Activated CD8-positive, alpha-beta memory T cell treated with anti-CD3 and anti-CD28 coated beads, Interleukin-2, amount 50 U/mL, for 4 hours (primary cell): Measurements from ENCODE around the gene MYL12A.
"Not testable (repeated sequence)": the region's sequence is repeated elsewhere in the genome, so short reads cannot be mapped to it uniquely, and the experiment has no call there.

Experiments
- DNase-seq: peaks from one replicate; pipeline ENCODE4 v3.0.0-alpha.2; 2020

Gene MYL12A

DNA sequence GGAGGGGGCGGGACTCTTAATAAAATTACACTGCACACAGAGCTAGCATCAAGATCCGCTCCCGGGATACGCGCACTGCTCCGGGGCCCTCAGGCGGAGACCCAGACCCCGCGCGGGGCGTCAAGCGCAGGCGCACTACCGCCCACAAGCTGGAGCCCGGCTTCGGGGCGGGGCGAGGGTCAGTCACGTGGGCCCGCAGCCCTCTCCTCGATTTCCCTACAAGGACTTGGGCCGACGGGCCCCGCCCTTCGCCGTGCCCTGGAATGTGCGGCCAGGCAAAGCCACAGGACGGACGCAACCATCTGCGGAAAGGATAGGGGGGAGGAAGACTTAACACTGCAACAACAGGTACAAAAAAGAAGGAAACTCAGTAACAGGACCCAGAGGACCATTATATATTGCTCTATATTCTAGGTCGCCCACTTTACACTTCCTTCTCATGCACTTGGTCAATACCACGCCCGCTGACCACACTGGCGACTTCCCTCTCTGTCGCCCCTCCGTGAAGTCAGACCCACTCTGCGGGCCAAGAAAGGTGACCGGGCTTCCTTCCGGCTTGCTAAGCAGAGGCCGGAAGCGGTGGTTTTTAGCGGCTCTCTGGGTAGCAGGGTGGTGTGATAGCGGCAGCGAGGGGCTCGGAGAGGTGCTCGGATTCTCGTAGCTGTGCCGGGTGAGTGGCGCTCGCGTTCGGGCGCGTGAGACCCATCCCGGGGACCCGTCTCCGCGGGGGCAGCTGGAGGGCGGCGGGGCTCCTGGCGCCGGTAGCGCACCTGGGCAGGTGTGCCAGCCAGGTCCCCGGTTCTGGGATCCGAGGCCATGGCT lies at the start of gene MYL12A:
Gene MYL12A (plus strand): TSS at position 562 of the 822 bp plus-strand sequence. CDS start 5,447 bp downstream, outside the sequence.
- DNase-seq: peak; percentile 91

DNA sequence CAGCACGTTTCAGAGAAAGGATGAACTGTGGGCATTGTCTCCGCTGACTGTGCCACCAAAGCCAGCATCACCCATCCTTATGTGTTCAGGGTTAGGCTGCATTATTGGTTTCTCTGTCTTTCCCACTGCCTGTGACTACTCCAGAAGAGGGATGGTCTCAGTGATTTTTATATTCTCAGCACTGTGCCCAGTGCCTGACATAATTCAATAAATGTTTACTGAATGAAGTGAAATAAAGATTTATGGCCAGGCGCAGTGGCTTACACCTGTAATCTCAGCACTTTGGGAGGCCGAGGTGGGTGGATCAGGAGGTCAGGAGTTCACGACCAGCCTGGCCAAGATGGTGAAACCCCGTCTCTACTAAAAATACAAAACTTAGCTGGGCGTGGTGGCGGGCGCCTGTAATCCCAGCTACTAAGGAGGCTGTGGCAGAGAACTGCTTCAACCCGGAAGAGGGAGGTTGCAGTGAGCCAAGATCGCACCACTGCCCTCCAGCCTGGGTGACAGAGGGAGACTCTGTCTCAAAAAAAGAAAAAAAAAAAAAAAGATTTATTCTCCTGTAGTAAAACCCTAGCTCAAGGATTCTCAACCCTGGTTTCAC lies 49.2 kb upstream of the MYL12A start:
- DNase-seq: not testable (repeated sequence)

- no peak for DNase-seq
These were observed 47.5 kb upstream of the MYL12A start for GRCh38 chr18:3199942-3200645.

DNA sequence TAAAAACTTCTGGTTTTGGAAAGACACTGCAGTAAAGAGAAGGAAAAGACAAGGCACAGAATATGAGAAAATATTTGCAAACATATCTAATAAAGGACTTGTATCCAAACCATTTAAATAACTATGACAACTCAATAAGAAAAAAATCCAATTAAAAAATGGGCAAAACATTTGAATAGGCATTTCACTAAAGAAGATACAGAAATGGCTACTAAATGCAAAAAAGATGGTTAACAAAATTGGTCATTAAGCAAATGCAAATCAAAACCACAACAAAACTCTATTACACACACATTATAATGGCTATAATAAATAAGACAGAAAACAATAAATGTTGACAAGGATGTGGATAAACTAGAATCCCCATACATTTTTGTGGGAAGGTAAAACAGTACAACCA lies 42.4 kb upstream of the MYL12A start:
- DNase-seq: no peak

DNA sequence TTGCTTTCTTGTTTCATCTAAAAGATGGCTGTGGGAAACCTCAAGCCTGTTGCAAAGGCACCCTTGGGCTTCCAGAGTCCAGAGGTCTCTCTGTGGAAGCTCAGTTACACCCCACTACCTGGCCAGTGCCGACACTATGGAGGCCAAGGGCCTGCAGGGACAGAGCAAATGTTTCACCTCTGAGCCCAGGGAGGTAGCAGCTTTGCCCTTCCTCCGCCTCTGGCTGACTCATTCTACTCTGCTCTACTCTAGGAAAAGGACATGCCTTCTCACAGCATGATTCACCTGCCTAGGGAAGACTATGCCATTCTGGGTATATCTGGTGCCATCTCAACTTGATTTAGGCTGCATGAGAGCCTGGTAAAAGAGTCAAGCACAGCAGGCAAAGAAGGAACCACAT lies 40.0 kb upstream of the MYL12A start:
- no peak for DNase-seq

- DNase-seq: no peak
These were observed 37.6 kb upstream of the MYL12A start for GRCh38 chr18:3209859-3210569.

DNA sequence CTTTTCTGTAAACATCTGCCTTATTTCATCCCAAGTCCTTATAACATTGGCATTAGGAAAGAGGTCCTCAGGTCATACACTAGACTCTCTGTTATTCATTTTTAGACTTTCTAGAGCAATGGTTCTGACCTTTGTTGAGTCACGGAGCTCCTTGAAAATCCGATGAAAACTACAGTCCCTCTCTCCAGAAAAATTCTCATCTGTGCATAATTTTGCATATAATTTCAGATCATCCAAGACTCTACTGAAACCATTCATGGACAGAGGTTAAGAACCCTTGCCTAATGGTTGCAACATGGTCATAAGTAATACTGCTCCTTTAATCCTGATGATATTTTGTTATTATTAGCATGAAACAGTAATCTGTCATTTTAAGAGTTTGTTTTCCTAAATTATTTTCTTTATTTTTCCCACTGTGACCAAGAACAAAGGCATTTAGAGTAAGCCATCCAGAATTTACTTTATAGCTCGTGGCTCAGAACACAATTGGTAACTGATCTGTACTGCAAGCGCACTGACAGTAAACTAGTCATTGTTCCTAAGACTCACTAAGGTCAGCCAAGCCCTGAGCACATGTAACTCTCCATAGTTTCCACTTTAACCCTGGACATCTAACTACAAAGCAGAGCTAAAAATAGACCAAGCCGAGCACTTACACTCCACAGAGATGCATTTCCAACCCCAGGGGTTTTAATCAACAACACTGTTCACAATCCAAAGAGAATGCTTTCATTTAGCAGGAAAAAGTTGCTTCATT lies 36.2 kb upstream of the MYL12A start:
- no peak for DNase-seq

DNA sequence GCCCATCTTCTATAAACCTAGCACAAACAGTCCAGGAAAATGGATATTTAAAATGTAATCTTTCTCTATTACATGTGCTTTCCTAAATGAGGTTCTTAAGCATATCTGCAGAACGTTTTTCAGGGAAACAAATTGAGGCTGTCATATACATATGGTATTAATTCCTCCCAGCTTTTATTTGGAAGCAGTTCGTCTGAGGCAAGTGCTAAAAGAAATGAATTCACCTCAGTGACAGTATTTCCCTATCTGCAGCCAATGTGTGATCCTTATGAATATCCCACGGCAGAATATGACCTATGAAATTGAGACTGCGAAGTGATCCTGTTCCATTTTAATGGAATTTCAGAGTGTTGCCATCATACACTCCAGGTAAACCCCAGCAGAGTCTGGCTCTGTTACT lies 34.9 kb upstream of the MYL12A start:
- no peak for DNase-seq

DNA sequence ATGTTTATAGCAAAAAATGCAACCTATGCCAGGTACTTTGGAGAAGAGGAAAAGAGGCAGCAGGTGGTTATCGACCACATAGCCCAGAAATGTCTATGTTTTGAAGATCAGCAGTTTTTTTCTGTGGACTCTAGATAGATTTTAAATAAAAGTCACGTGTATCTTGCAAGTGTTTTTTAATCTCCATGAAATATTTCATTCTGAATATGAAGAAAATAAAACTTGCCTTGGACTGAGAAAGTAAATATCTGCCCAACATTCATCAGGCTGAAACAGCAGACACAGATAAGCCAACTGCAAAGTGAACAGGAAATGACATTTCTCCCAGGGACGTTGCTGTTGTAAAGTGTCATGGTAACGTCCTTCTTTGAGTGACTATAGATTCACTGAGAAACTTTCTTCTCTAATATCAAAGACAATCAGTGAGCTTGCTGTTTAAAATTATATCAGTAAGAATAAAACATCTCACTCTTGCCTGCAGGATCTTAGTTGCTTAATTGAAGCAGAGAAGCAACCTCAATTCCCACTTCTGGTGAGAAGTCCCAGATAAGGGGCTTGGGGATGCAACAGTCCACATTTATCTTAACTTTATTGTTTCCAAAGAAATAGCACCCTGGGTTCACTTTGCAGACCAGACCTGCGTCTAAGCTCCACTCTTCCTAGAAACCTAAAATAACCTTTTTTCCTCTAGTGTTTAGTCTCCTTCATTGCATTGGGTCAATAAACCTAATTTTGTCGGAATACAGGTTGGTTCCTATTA lies 34.1 kb upstream of the MYL12A start:
- DNase-seq: no peak

DNA sequence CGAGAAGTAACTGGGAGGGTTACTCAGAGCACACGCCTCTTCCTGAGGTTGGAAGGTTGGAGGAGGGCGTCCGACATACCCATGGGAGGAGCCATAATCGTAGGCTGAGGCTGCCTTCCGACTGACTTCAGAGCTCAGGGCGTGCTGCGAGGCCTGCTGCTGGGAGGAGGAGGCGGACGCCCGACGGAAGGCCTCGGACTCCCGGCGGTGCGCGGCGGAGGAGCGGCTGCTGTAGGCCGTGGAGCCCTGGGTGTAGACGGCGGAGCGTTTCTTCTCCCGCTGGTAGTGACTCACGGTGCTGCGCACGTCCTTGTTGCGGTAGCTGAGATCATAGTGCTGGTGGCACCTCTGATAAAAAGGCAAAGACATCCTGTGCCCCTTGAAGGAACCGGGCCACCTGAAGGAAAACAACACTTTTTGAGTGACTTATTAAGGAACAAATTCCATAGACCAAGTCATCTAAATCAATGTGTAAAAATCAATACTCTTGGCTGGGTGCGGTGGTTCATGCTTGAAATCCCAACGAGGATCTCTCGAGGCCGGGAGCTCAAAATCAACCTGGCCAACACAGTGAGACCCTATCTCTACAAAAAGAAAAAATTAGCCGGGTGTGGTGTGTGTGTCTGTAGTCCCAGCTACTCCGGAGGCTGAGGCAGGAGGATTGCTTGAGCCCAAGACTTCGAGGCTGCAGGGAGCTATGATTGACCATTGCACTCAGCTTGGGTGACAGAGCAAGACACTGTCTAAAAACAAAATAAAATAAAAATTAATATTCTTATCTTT lies 32.6 kb upstream of the MYL12A start:
- DNase-seq: no peak

- DNase-seq: no peak
These were observed 30.6 kb upstream of the MYL12A start for GRCh38 chr18:3216987-3217386.

DNA sequence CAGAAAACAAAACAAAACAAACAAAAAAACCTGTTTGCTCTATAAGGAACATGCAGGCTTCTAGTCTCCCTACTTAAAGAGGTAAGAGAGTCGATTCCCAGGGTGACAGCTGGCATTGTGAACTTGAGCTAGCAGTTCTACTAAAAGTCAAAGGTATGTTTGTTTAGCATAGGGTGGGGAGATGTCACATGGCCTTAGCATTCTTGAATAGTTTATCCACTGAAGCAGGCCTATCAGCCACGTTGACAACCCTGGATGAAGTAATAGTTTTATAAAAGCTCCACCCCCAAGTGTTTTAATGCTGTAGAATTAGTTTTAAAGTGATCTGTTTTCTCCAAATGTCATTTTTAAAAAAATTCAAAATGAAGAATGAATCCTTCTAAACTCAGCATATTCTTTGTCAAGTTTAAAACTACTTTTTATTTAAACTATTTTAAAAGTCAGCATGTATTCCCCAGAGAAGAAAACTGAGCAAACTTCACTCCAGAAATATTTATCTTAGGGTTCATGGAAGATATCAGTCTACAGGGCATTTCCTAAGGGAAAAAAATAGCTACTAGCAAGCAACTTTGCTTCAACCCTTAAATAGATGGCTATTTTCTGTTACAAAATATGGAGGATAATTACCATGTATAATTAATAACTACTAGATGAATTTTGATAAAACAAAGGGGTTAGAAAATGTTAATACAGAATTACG lies 29.5 kb upstream of the MYL12A start:
- no peak for DNase-seq

GRCh38 chr18:3218819-3219218 lies 28.8 kb upstream of the MYL12A start:
- DNase-seq: no peak

- DNase-seq: no peak
These were observed 28.4 kb upstream of the MYL12A start for GRCh38 chr18:3219241-3219630.

DNA sequence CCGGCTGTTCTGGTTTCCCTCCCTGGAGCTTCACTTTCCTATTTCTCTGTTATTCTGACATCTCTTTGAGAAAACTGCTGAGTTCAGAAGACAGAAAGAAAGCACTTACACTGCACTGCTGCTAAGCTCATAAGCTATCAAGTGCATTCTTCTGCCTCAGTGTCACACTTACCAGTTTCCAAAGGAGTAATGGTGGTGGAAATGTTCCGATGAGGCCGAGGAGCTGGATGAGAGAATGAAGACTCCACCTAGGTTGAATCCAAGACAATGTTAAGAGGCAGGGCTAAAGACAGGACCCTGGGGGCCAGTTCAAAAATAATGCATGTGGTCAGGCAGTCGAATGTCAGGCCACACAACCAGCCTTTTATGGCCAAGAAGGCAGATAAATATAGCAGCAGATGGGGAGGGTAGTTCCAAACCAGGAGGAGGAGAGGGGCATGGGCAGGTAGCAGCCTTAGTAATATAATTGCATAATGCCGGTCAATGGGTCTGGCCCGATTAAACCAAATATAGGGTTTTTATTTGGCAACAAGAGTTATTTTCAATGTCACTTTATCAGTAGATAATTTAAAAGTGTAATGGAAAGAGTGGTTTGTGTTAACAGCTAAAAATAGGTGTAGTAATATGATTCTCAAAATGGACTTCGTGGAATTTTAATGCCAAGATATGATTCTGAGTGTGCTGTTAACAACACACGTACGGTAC lies 27.8 kb upstream of the MYL12A start, which contains the start of gene MYOM1:
Gene MYOM1 (minus strand): TSS at position 338 of the 705 bp plus-strand sequence. CDS start 4,745 bp downstream, outside the sequence.
- DNase-seq: no peak

GRCh38 chr18:3220868-3221267 lies 26.7 kb upstream of the MYL12A start:
- not testable (repeated sequence) for DNase-seq

GRCh38 chr18:3221496-3221895 lies 26.1 kb upstream of the MYL12A start:
- no peak for DNase-seq

- DNase-seq: no peak
These were observed 24.2 kb upstream of the MYL12A start for GRCh38 chr18:3223356-3223755.

GRCh38 chr18:3224223-3224622 lies 23.4 kb upstream of the MYL12A start:
- DNase-seq: no peak
